H9 (cell line): ENCODE results near the gene KRTAP6-2. TPM values are rescaled to one million over a fixed set of nuclear protein-coding genes. Genes with fewer than 3 reads are reported as not detected.

ENCODE experiments used
- DNase-seq: peaks from one replicate; pipeline ENCODE4 v3.0.0-alpha.2; 2017
- H2AFZ ChIP-seq: one replicate; pipeline ENCODE4 v1.6.1; 2013; ENCODE audit warnings: mild to moderate bottlenecking, low read length, control low read depth, moderate library complexity
- H2AK5ac ChIP-seq: 2 replicates; pipeline ENCODE4 v1.6.1; 2013; ENCODE audit warnings: low read length, control low read depth, mixed read lengths; ENCODE audit not compliant: insufficient read length
- H2BK120ac ChIP-seq: one replicate; pipeline ENCODE4 v1.6.1; 2013; ENCODE audit warnings: low read depth, mild to moderate bottlenecking, low read length, control low read depth, inconsistent platforms; ENCODE audit not compliant: poor library complexity, severe bottlenecking
- H2BK12ac ChIP-seq: 2 replicates; pipeline ENCODE4 v1.6.1; 2013; ENCODE audit warnings: low read length, control low read depth, mixed read lengths, low read depth; ENCODE audit not compliant: insufficient read length
- H2BK15ac ChIP-seq: 2 replicates; pipeline ENCODE4 v1.6.1; 2013; ENCODE audit warnings: low read depth, low read length, control low read depth
- H2BK20ac ChIP-seq: one replicate; pipeline ENCODE4 v1.6.1; 2013; ENCODE audit warnings: low read depth, mild to moderate bottlenecking, low read length, control low read depth, inconsistent platforms; ENCODE audit not compliant: poor library complexity, severe bottlenecking
- H2BK5ac ChIP-seq: 2 replicates; pipeline ENCODE4 v1.6.1; 2013; ENCODE audit warnings: low read length, control low read depth, mixed read lengths; ENCODE audit not compliant: insufficient read length
- H3K14ac ChIP-seq: 2 replicates; pipeline ENCODE4 v1.6.1; 2013; ENCODE audit warnings: low read length, control low read depth; ENCODE audit not compliant: insufficient read depth
- H3K18ac ChIP-seq: 2 replicates; pipeline ENCODE4 v1.6.1; 2013; ENCODE audit warnings: low read depth, mild to moderate bottlenecking, mixed read lengths, low read length, control low read depth; ENCODE audit not compliant: insufficient read length
- H3K23ac ChIP-seq: 2 replicates; pipeline ENCODE4 v1.6.1; 2013; ENCODE audit warnings: low read length, control low read depth, mixed read lengths, low read depth; ENCODE audit not compliant: insufficient read length
- H3K23me2 ChIP-seq: 2 replicates; pipeline ENCODE4 v1.6.1; 2013; ENCODE audit warnings: low read depth, mild to moderate bottlenecking, mixed read lengths, low read length, control low read depth; ENCODE audit not compliant: insufficient read length, poor library complexity, severe bottlenecking
- H3K27ac ChIP-seq: 2 replicates; pipeline ENCODE4 v1.5.1; 2013; ENCODE audit warnings: low read length, control low read depth, mixed read lengths, low read depth; ENCODE audit not compliant: insufficient read length
- H3K27me3 ChIP-seq: 2 replicates; pipeline ENCODE4 v1.6.1; 2013; ENCODE audit warnings: low read length, control low read depth, inconsistent platforms; ENCODE audit not compliant: insufficient read depth
- H3K4ac ChIP-seq: 2 replicates; pipeline ENCODE4 v1.6.1; 2013; ENCODE audit warnings: low read depth, mild to moderate bottlenecking, control low read depth, inconsistent platforms, low read length, moderate library complexity
- H3K4me1 ChIP-seq: 2 replicates; pipeline ENCODE4 v1.6.1; 2013; ENCODE audit warnings: low read length, control low read depth, inconsistent platforms; ENCODE audit not compliant: insufficient read depth
- H3K4me2 ChIP-seq: 2 replicates; pipeline ENCODE4 v1.6.1; 2013; ENCODE audit warnings: low read length, control low read depth, mixed read lengths; ENCODE audit not compliant: insufficient read length, insufficient read depth
- H3K56ac ChIP-seq: 2 replicates; pipeline ENCODE4 v1.6.1; 2013; ENCODE audit warnings: low read depth, mild to moderate bottlenecking, mixed read lengths, low read length, control low read depth; ENCODE audit not compliant: insufficient read length
- H3K79me1 ChIP-seq: 2 replicates; pipeline ENCODE4 v1.6.1; 2013; ENCODE audit warnings: low read depth, mild to moderate bottlenecking, moderate library complexity, low read length, control low read depth, inconsistent platforms; ENCODE audit not compliant: insufficient read depth, poor library complexity, severe bottlenecking
- H3K79me2 ChIP-seq: 2 replicates; pipeline ENCODE4 v1.6.1; 2013; ENCODE audit warnings: low read length, control low read depth, inconsistent platforms; ENCODE audit not compliant: insufficient read depth
- H3K9ac ChIP-seq: 2 replicates; pipeline ENCODE4 v1.6.1; 2013; ENCODE audit warnings: low read length, control low read depth, mixed read lengths; ENCODE audit not compliant: insufficient read length; ENCODE audit errors: extremely low read depth
- H3K9me3 ChIP-seq: one replicate; pipeline ENCODE4 v1.6.1; 2013; ENCODE audit warnings: low read depth, low read length, inconsistent platforms; ENCODE audit not compliant: control insufficient read depth
- H3T11ph ChIP-seq: one replicate; pipeline ENCODE4 v1.6.1; 2013; ENCODE audit warnings: mild to moderate bottlenecking, low read length, control low read depth, inconsistent platforms
- H4K20me1 ChIP-seq: one replicate; pipeline ENCODE4 v1.6.1; 2013; ENCODE audit not compliant: control insufficient read depth, insufficient read length, insufficient read depth
- H4K5ac ChIP-seq: 2 replicates; pipeline ENCODE4 v1.6.1; 2013; ENCODE audit warnings: low read depth, mild to moderate bottlenecking, mixed read lengths, low read length, control low read depth; ENCODE audit not compliant: insufficient read length
- H4K8ac ChIP-seq: replicated peaks from 2 replicates; pipeline ENCODE4 v1.6.1; 2013; ENCODE audit warnings: low read length, control low read depth, mixed read lengths, low read depth; ENCODE audit not compliant: insufficient read length
- H4K91ac ChIP-seq: 2 replicates; pipeline ENCODE4 v1.6.1; 2013; ENCODE audit warnings: low read depth, mild to moderate bottlenecking, moderate library complexity, mixed read lengths, low read length, control low read depth; ENCODE audit not compliant: insufficient read length
- H3K27ac Mint-ChIP-seq, 3 experiments: 2 replicates in 2 of 3; 3 replicates in 1 of 3; pipeline ENCODE4 v1.8.0; 2020 to 2021; ENCODE audit warnings: mixed read lengths in 3 of 3, mild to moderate bottlenecking in 1 of 3, moderate library complexity in 1 of 3
- H3K27me3 Mint-ChIP-seq: 2 replicates; pipeline ENCODE4 v1.8.0; 2021; ENCODE audit warnings: low read depth, mild to moderate bottlenecking, moderate library complexity, mixed read lengths
- H3K36me3 Mint-ChIP-seq, 3 experiments: 2 replicates in 2 of 3; 3 replicates in 1 of 3; pipeline ENCODE4 v1.8.0; 2020 to 2021; ENCODE audit warnings: low read depth in 3 of 3, mixed read lengths in 3 of 3; ENCODE audit not compliant: insufficient read depth in 1 of 3
- H3K4me1 Mint-ChIP-seq, 2 experiments: 2 replicates each; pipeline ENCODE4 v1.8.0; 2020; ENCODE audit warnings: mixed read lengths in 2 of 2
- H3K4me3 Mint-ChIP-seq, 2 experiments: 2 replicates in 1 of 2; 3 replicates in 1 of 2; pipeline ENCODE4 v1.8.0; 2020 to 2021; ENCODE audit warnings: mild to moderate bottlenecking in 2 of 2, mixed read lengths in 2 of 2, moderate library complexity in 1 of 2
- H3K9me3 Mint-ChIP-seq, 2 experiments: 2 replicates in 1 of 2; 3 replicates in 1 of 2; pipeline ENCODE4 v1.8.0; 2020; ENCODE audit warnings: mild to moderate bottlenecking in 2 of 2, mixed read lengths in 2 of 2, moderate library complexity in 1 of 2
- WGBS: extraction: QIAGEN DNeasy Blood & Tissue Kit; methylation state at CpG from one replicate; pipeline ENCODE4 v1.1.7; 2013; ENCODE audit warnings: missing lambda C conversion rate, low lambda C conversion rate, mixed read lengths; ENCODE audit not compliant: insufficient read length; ENCODE audit errors: extremely low coverage; 5-methylcytosine and 5-hydroxymethylcytosine counted together
- total RNA-seq: library from RNA; stranded (reverse); gene quantifications from 2 replicates; pipeline ENCODE4 v1.2.1, GENCODE V29; 2021
- TF ChIP-seq, protein P1 (sequence below): fragments of 200-600 bp; sonication (generic); conservative IDR thresholded peaks from 3 replicates; pipeline ENCODE4 v1.8.0; 2021; ENCODE audit warnings: antibody characterized with exemption, mild to moderate bottlenecking

KRTAP6-2 gene
- total RNA-seq, 1 experiment from 2014 or later, result not detected

DNA sequence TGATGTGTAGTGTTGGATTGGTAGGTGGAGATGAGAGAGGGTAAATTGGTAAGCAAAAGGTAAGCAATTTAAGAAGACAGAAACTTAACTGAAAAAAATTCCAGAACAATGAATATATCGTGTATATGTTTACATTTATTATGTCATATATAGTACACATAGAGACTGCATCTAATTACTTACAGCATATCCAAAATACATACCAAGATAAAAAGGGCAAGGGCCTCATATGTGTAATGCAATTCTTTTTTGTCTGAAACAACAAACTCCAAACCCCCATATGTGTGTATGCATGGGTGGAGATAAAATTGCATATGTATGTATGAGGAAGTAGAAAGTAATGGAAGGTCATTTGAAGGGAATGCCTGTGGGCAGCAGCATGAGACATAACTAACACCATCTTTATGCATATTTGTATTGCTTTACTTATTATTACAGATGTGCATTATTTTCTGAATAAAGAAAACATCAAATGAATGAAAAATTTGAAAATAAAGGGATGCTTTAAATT is 48.3 kb upstream of the KRTAP6-2 start:
- Histone ChIP-seq H4K91ac (no peak overlapping the region), H2BK15ac (no peak overlapping the region), H3T11ph (no peak overlapping the region), H3K79me1 (no peaks in the 10 kb centered on the region), H3K27me3 (no peaks in the 10 kb centered on the region), H3K27ac (no peak overlapping the region), H3K9ac (no peak overlapping the region), H2AFZ (no peak overlapping the region), H4K5ac (no peak overlapping the region), H4K8ac (no peak overlapping the region), H3K18ac (no peak overlapping the region), H2AK5ac (no peak overlapping the region), H3K9me3 (no peaks in the 10 kb centered on the region), H3K23me2 (no peaks in the 10 kb centered on the region), H2BK5ac (no peak overlapping the region), H3K56ac (no peak overlapping the region), H2BK12ac (no peak overlapping the region), H3K79me2 (no peaks in the 10 kb centered on the region), H3K4me2 (no peak overlapping the region), H2BK120ac (no peak overlapping the region), H3K4me1 (no peaks in the 10 kb centered on the region), H3K4ac (no peak overlapping the region), H3K14ac (no peak overlapping the region), H4K20me1 (no peaks in the 10 kb centered on the region), H2BK20ac (no peak overlapping the region), H3K23ac (no peak overlapping the region)
- no CpG with 5 or more reads among the region's 1 CpG for whole genome bisulfite sequencing
- no peak overlapping the region for H3K4me3 Mint-ChIP-seq
- TF ChIP-seq, protein P1, sequence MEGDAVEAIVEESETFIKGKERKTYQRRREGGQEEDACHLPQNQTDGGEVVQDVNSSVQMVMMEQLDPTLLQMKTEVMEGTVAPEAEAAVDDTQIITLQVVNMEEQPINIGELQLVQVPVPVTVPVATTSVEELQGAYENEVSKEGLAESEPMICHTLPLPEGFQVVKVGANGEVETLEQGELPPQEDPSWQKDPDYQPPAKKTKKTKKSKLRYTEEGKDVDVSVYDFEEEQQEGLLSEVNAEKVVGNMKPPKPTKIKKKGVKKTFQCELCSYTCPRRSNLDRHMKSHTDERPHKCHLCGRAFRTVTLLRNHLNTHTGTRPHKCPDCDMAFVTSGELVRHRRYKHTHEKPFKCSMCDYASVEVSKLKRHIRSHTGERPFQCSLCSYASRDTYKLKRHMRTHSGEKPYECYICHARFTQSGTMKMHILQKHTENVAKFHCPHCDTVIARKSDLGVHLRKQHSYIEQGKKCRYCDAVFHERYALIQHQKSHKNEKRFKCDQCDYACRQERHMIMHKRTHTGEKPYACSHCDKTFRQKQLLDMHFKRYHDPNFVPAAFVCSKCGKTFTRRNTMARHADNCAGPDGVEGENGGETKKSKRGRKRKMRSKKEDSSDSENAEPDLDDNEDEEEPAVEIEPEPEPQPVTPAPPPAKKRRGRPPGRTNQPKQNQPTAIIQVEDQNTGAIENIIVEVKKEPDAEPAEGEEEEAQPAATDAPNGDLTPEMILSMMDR, result no peak
- H3K27me3 Mint-ChIP-seq, result no peaks in the 10 kb centered on the region; the same call in 1 of the 2 replicates
- H3K4me1 Mint-ChIP-seq, result no peaks in the 10 kb centered on the region
- peaks cover 0 to 12% (median 0%) of the 10 kb centered on the region in 3 experiments; a peak in 1 of 7 replicates for H3K36me3 Mint-ChIP-seq
- H3K27ac Mint-ChIP-seq, result no peak overlapping the region
- DNase-seq, result no peak
- peaks cover 0 to 47% of the 10 kb centered on the region in 2 experiments; a peak in 3 of 5 replicates for H3K9me3 Mint-ChIP-seq
